Right forelimb (tissue), 1 donor: Measurements from ENCODE around the gene PAFAH1B2.
"Not testable (repeated sequence)": the region's sequence is repeated elsewhere in the genome, so short reads cannot be mapped to it uniquely, and the experiment has no call there.

Experiments used
- DNase-seq: peaks from one replicate; pipeline ENCODE4 v3.0.0-alpha.2; 2018

The PAFAH1B2 gene

GRCh38 chr11:117128289-117128688 is 15.8 kb upstream of the PAFAH1B2 start:
- no peak for DNase-seq

- DNase-seq = not testable (repeated sequence)
Measured at GRCh38 chr11:117130396-117130795, 13.7 kb upstream of the PAFAH1B2 start.

- DNase-seq = no peak
Measured at GRCh38 chr11:117130879-117131278, 13.2 kb upstream of the PAFAH1B2 start.

GRCh38 chr11:117134431-117134830 is 9.7 kb upstream of the PAFAH1B2 start:
- DNase-seq = no peak

GRCh38 chr11:117134979-117135378 is 9.1 kb upstream of the PAFAH1B2 start:
- DNase-seq = not testable (repeated sequence)

GRCh38 chr11:117137223-117138086 is 6.6 kb upstream of the PAFAH1B2 start:
- not testable (repeated sequence) for DNase-seq

GRCh38 chr11:117143390-117143789 is 697 bp upstream of the PAFAH1B2 start:
- peak; percentile 49 for DNase-seq

- peak; percentile 50 for DNase-seq
Measured at GRCh38 chr11:117144477-117145392, 648 bp downstream of the PAFAH1B2 start.

GRCh38 chr11:117145393-117145761 is 1.3 kb downstream of the PAFAH1B2 start:
- no peak for DNase-seq

GRCh38 chr11:117146521-117146920 is 2.4 kb downstream of the PAFAH1B2 start:
- no peak for DNase-seq

- DNase-seq = no peak
Measured at GRCh38 chr11:117152066-117152465, 8.0 kb downstream of the PAFAH1B2 start.

- no peak for DNase-seq
Measured at GRCh38 chr11:117154468-117154867, 10.4 kb downstream of the PAFAH1B2 start.

GRCh38 chr11:117157507-117157906 is 13.4 kb downstream of the PAFAH1B2 start:
- DNase-seq = no peak

- DNase-seq = no peak
Measured at GRCh38 chr11:117159892-117160291, 15.8 kb downstream of the PAFAH1B2 start.

- no peak for DNase-seq
Measured at GRCh38 chr11:117160826-117161225, 16.7 kb downstream of the PAFAH1B2 start.

- no peak for DNase-seq
Measured at GRCh38 chr11:117166491-117166890, 22.4 kb downstream of the PAFAH1B2 start.

GRCh38 chr11:117169736-117170135 is 25.6 kb downstream of the PAFAH1B2 start:
- no peak for DNase-seq

- DNase-seq = no peak
Measured at GRCh38 chr11:117170210-117170609, 26.1 kb downstream of the PAFAH1B2 start.

GRCh38 chr11:117171007-117171403 is 26.9 kb downstream of the PAFAH1B2 start:
- DNase-seq = no peak

- DNase-seq = no peak
Measured at GRCh38 chr11:117171404-117172061, 27.4 kb downstream of the PAFAH1B2 start.

GRCh38 chr11:117172724-117173421 is 28.8 kb downstream of the PAFAH1B2 start:
- DNase-seq = no peak

- DNase-seq = no peak
Measured at GRCh38 chr11:117175104-117175503, 31.0 kb downstream of the PAFAH1B2 start.
